HepG2 (cell line): ENCODE data around the gene VASN.

Experiments
- CBX1 ChIP-seq: IDR thresholded peaks from one replicate; pipeline ENCODE4 v1.6.1; 2016; ENCODE audit warnings: antibody characterized with exemption, low read depth
- CHD2 ChIP-seq: IDR thresholded peaks from 2 replicates; pipeline ENCODE4 v1.6.1; 2011; ENCODE audit warnings: low read depth, low read length, improper control_type of control experiment
- KDM5B ChIP-seq: sonication (generic); formaldehyde crosslinking; IDR thresholded peaks from 2 replicates; pipeline ENCODE4 v1.4.0; 2020; ENCODE audit warnings: missing genetic modification reagents, mild to moderate bottlenecking, borderline replicate concordance
- PHF21A ChIP-seq: sonication (generic); formaldehyde crosslinking; IDR thresholded peaks from 2 replicates; pipeline ENCODE4 v1.5.0; 2020; ENCODE audit warnings: mild to moderate bottlenecking, missing genetic modification reagents
- RFX5 ChIP-seq: IDR thresholded peaks from 2 replicates; pipeline ENCODE4 v1.6.1; 2011; ENCODE audit warnings: low read depth, low read length, improper control_type of control experiment
- SRSF1 ChIP-seq: fragments of 200-400 bp; formaldehyde crosslinking; optimal IDR thresholded peaks from 2 replicates; pipeline ENCODE3; 2017; ENCODE audit warnings: mild to moderate bottlenecking, low read depth, low read length, moderate library complexity
- TCF7 ChIP-seq: sonication (generic); IDR thresholded peaks from 2 replicates; pipeline ENCODE4 v1.6.1; 2016; ENCODE audit warnings: antibody characterized with exemption, low read depth
- ZFP36L1 ChIP-seq: sonication (generic); formaldehyde crosslinking; IDR thresholded peaks from 2 replicates; pipeline ENCODE4 v1.8.0; 2022; ENCODE audit warnings: mild to moderate bottlenecking, missing genetic modification reagents, moderate library complexity
- ZFP41 ChIP-seq: sonication (generic); formaldehyde crosslinking; IDR thresholded peaks from 2 replicates; pipeline ENCODE4 v1.4.0; 2020; ENCODE audit warnings: mild to moderate bottlenecking, missing genetic modification reagents, borderline replicate concordance
- TF ChIP-seq, protein P1 (sequence below): IDR thresholded peaks from 2 replicates; pipeline ENCODE4 v1.6.1; 2016; ENCODE audit warnings: low read depth, missing genetic modification reagents, missing compliant biosample characterization
- TF ChIP-seq, protein P2 (sequence below): sonication (generic); formaldehyde crosslinking; IDR thresholded peaks from 2 replicates; pipeline ENCODE4 v1.8.1; 2023; ENCODE audit warnings: missing genetic modification reagents, inconsistent platforms, borderline replicate concordance
- TF ChIP-seq, protein P3 (sequence below): sonication (generic); formaldehyde crosslinking; IDR thresholded peaks from 2 replicates; pipeline ENCODE4 v1.5.0; 2020; ENCODE audit warnings: mild to moderate bottlenecking, missing genetic modification reagents, moderate library complexity
- TF ChIP-seq, protein P4 (sequence below): sonication (generic); formaldehyde crosslinking; IDR thresholded peaks from 2 replicates; pipeline ENCODE4 v1.4.0; 2020; ENCODE audit warnings: missing genetic modification reagents

DNA sequence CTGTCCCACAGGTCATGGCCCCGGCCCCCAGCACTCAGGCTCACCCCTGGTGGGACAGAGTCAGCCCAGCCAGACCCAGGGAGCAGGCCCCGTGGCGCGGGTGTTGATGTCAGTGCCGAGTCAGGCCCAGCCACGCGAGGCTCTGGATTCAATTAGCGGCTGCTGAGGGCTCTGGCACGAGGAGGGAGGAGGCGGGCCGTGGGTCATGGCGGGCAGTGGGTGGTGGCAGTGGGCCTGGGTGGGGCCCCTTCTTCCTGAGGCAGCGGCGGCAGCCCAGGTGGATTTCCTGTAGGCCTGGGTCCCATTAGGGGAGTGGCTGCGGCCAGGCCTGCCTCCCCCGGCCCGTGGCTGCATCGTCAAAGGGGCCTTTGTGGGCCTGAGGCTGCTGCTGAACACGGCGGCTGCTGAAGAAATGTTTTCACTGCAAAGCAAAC lies 12.9 kb downstream of the VASN start:
- TF ChIP-seq, protein P1, sequence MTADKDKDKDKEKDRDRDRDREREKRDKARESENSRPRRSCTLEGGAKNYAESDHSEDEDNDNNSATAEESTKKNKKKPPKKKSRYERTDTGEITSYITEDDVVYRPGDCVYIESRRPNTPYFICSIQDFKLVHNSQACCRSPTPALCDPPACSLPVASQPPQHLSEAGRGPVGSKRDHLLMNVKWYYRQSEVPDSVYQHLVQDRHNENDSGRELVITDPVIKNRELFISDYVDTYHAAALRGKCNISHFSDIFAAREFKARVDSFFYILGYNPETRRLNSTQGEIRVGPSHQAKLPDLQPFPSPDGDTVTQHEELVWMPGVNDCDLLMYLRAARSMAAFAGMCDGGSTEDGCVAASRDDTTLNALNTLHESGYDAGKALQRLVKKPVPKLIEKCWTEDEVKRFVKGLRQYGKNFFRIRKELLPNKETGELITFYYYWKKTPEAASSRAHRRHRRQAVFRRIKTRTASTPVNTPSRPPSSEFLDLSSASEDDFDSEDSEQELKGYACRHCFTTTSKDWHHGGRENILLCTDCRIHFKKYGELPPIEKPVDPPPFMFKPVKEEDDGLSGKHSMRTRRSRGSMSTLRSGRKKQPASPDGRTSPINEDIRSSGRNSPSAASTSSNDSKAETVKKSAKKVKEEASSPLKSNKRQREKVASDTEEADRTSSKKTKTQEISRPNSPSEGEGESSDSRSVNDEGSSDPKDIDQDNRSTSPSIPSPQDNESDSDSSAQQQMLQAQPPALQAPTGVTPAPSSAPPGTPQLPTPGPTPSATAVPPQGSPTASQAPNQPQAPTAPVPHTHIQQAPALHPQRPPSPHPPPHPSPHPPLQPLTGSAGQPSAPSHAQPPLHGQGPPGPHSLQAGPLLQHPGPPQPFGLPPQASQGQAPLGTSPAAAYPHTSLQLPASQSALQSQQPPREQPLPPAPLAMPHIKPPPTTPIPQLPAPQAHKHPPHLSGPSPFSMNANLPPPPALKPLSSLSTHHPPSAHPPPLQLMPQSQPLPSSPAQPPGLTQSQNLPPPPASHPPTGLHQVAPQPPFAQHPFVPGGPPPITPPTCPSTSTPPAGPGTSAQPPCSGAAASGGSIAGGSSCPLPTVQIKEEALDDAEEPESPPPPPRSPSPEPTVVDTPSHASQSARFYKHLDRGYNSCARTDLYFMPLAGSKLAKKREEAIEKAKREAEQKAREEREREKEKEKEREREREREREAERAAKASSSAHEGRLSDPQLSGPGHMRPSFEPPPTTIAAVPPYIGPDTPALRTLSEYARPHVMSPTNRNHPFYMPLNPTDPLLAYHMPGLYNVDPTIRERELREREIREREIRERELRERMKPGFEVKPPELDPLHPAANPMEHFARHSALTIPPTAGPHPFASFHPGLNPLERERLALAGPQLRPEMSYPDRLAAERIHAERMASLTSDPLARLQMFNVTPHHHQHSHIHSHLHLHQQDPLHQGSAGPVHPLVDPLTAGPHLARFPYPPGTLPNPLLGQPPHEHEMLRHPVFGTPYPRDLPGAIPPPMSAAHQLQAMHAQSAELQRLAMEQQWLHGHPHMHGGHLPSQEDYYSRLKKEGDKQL: no peak
- no peak for TF ChIP-seq KDM5B
- TF ChIP-seq, protein P2, sequence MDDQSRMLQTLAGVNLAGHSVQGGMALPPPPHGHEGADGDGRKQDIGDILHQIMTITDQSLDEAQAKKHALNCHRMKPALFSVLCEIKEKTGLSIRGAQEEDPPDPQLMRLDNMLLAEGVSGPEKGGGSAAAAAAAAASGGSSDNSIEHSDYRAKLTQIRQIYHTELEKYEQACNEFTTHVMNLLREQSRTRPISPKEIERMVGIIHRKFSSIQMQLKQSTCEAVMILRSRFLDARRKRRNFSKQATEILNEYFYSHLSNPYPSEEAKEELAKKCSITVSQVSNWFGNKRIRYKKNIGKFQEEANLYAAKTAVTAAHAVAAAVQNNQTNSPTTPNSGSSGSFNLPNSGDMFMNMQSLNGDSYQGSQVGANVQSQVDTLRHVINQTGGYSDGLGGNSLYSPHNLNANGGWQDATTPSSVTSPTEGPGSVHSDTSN: no peak
- no peak for TF ChIP-seq CHD2
- TF ChIP-seq, protein P3, sequence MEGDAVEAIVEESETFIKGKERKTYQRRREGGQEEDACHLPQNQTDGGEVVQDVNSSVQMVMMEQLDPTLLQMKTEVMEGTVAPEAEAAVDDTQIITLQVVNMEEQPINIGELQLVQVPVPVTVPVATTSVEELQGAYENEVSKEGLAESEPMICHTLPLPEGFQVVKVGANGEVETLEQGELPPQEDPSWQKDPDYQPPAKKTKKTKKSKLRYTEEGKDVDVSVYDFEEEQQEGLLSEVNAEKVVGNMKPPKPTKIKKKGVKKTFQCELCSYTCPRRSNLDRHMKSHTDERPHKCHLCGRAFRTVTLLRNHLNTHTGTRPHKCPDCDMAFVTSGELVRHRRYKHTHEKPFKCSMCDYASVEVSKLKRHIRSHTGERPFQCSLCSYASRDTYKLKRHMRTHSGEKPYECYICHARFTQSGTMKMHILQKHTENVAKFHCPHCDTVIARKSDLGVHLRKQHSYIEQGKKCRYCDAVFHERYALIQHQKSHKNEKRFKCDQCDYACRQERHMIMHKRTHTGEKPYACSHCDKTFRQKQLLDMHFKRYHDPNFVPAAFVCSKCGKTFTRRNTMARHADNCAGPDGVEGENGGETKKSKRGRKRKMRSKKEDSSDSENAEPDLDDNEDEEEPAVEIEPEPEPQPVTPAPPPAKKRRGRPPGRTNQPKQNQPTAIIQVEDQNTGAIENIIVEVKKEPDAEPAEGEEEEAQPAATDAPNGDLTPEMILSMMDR: no peak
- TF ChIP-seq TCF7: no peak
- TF ChIP-seq CBX1: no peak
- TF ChIP-seq, protein P4, sequence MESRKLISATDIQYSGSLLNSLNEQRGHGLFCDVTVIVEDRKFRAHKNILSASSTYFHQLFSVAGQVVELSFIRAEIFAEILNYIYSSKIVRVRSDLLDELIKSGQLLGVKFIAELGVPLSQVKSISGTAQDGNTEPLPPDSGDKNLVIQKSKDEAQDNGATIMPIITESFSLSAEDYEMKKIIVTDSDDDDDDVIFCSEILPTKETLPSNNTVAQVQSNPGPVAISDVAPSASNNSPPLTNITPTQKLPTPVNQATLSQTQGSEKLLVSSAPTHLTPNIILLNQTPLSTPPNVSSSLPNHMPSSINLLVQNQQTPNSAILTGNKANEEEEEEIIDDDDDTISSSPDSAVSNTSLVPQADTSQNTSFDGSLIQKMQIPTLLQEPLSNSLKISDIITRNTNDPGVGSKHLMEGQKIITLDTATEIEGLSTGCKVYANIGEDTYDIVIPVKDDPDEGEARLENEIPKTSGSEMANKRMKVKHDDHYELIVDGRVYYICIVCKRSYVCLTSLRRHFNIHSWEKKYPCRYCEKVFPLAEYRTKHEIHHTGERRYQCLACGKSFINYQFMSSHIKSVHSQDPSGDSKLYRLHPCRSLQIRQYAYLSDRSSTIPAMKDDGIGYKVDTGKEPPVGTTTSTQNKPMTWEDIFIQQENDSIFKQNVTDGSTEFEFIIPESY (CRISPR knock-in tag): peak; percentile 75
- TF ChIP-seq RFX5: no peak
- no peak for TF ChIP-seq ZFP36L1 (CRISPR knock-in tag)
- TF ChIP-seq PHF21A (CRISPR knock-in tag): no peak
- TF ChIP-seq SRSF1: no peak
- TF ChIP-seq ZFP41 (CRISPR knock-in tag): no peak
